ENCODE results near the gene RAB19.

Gene RAB19

GRCh38 chr7:140369294-140369693 lies 34.6 kb upstream of the RAB19 start:
- in situ Hi-C loops (cut with HindIII; ENCODE audit: low sequenced_read_pairs), result no loop called here
- no peak for DNase-seq (ENCODE audit: low read depth)
- TF ChIP-seq CTCF (IDR thresholded peaks at IDR 0.05; ENCODE audit: low read depth, low read length, missing control alignments), result no peak

GRCh38 chr7:140375323-140375722 lies 28.5 kb upstream of the RAB19 start:
- no peak overlapping the region for H3K4me3 ChIP-seq (ENCODE audit: low read depth, low read length)
- in situ Hi-C loops (cut with HindIII; ENCODE audit: low sequenced_read_pairs), result no loop called here
- no peak for TF ChIP-seq CTCF (IDR thresholded peaks at IDR 0.05; ENCODE audit: low read depth, low read length, missing control alignments)
- no peak for DNase-seq (ENCODE audit: low read depth)

More at GRCh38 chr7:140369294-140369693, 34.6 kb upstream of the RAB19 start:
- no peak overlapping the region for H3K4me3 ChIP-seq (ENCODE audit: low read depth, low read length)

DNA sequence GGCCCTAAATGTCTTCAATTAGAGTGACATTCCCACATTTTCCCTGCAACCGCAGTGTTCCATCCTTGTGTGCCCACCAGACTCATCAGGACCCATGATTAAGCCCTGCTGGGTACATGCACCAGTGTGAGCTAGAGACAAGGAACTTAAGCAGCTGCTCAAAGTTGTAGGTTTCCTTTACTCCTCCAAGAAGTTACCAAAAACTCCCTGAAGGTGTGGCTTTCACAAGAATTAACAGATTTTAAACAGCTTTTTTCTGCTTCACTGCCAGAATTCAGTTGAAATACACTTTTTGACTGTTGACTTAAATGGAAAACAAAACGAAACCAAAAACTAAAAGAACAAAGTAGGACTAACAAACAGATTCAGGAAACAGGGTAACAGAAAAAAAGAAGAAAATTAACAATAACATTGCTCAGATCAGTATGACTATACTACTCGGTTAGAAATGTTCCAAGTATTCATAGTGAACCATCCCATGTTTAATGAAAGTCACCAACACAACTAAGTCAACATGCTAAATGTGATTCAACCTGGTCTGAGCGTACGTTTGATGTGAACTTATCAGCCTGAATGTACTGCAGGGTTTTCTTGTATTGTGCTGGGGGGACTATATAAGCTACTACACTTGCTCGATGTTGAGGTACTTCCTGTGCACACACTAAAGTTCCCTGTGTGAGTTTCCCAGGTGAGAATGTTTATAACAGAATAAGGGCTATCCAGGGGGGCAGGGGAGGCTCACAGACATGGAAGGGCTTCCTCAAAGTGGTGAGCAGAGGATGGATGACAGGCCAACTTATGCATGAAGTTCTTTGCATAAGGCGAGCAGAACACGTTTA lies 27.7 kb upstream of the RAB19 start:
- TF ChIP-seq CTCF (IDR thresholded peaks at IDR 0.05; ENCODE audit: low read depth, low read length, missing control alignments), result no peak
- H3K4me3 ChIP-seq (ENCODE audit: low read depth, low read length), result no peak overlapping the region
- in situ Hi-C loops (cut with HindIII; ENCODE audit: low sequenced_read_pairs), result no loop called here
- DNase-seq (ENCODE audit: low read depth), result no peak

GRCh38 chr7:140383954-140384713 lies 19.7 kb upstream of the RAB19 start:
- TF ChIP-seq CTCF (IDR thresholded peaks at IDR 0.05; ENCODE audit: low read depth, low read length, missing control alignments), result no peak
- in situ Hi-C loops (cut with HindIII; ENCODE audit: low sequenced_read_pairs), result no loop called here

DNA sequence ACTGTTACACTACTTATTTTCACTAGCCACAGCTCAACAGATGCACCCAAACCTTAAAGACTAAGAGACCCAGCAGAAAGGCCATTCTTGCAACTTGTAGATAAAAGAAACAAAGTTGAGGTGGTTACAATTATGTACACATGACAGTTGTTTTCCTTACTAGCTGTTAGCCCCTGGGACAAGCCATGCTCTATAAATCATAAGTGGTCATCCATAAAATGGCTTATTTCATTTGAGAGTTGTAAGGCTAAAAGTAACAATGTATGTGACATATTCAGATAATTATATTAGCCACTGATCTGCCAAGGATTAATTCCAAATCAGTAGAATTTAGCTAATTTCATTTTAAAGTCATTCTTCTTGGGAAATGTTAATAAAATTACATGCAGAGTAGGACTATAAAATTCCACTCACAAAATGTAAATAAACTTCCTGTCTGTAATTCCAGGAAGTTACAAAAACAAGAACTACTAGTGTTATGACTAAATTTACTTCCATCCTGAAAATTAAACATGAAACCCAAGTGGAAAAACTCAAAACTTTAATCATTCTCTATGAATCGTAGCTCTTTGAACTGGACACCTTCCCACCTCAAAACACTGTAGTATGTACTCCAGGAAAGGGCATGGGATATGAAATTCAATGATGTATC lies 18.8 kb upstream of the RAB19 start:
- no peak for TF ChIP-seq CTCF (IDR thresholded peaks at IDR 0.05; ENCODE audit: low read depth, low read length, missing control alignments)
- in situ Hi-C loops (cut with HindIII; ENCODE audit: low sequenced_read_pairs), result no loop called here
- H3K4me3 ChIP-seq (ENCODE audit: low read depth, low read length), result no peak overlapping the region
- no peak for DNase-seq (ENCODE audit: low read depth)

More at GRCh38 chr7:140383954-140384713, 19.7 kb upstream of the RAB19 start:
- DNase-seq (ENCODE audit: low read depth), result no peak
- no peak overlapping the region for H3K4me3 ChIP-seq (ENCODE audit: low read depth, low read length)

- no peak for DNase-seq (ENCODE audit: low read depth)
- no peak overlapping the region for H3K4me3 ChIP-seq (ENCODE audit: low read depth, low read length)
- no peak for TF ChIP-seq CTCF (IDR thresholded peaks at IDR 0.05; ENCODE audit: low read depth, low read length, missing control alignments)
- in situ Hi-C loops (cut with HindIII; ENCODE audit: low sequenced_read_pairs), result no loop called here
These were observed 14.4 kb upstream of the RAB19 start for GRCh38 chr7:140389445-140389844.
